Measurements from ENCODE around the gene SLC25A29.
"Not testable (repeated sequence)": the region's sequence is repeated elsewhere in the genome, so short reads cannot be mapped to it uniquely, and the experiment has no call there.

GRCh38 chr14:100283436-100283835, 22.8 kb downstream of the SLC25A29 start:
- TF ChIP-seq KAT7 (CRISPR knock-in tag; IDR thresholded peaks at IDR 0.05; ENCODE audit: borderline replicate concordance); FOXK2 (IDR thresholded peaks at IDR 0.05); POLR2AphosphoS5 (IDR thresholded peaks at IDR 0.05; ENCODE audit: low read depth, low read length); HDAC6 (IDR thresholded peaks at IDR 0.05; ENCODE audit: low read depth, low read length); CTCF (CRISPR knock-in tag; IDR thresholded peaks at IDR 0.05): not testable (repeated sequence)
